ENCODE results near the gene KCNA10. TPM values are rescaled to one million over a fixed set of nuclear protein-coding genes. Genes with fewer than 3 reads are reported as not detected.

Gene KCNA10
- total RNA-seq, 2 experiments from 2014 or later: not detected

DNA sequence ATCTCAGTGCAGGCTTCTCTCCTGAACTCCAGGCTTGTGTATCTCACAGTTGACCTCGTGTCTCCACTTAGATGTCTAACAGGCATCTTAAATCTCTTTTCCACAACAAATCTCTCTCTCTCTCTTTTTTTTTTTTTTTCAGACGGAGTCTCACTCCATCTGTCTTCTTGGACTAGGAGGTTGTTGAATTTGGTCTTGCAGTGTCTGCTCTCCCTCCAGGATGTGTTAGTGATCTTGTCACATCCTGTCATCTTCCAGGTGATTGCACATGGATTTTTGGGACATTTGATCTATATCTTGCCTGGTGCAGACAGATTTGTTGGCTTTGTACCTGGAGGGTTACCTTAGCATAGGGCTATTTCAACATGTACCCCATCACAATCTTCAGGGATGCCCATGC, 26.5 kb upstream of the KCNA10 start:
- DNase-seq (ENCODE audit: low spot score): no peak
- POLR2A ChIA-PET: no interaction called here
- Histone ChIP-seq H3K4me1 (ENCODE audit: insufficient read depth, low read length, poor library complexity, severe bottlenecking) (no peaks in the 10 kb centered on the region), H3K9me3 (ENCODE audit: low read length) (no peaks in the 10 kb centered on the region), H3K4me2 (ENCODE audit: low read length) (no peak overlapping the region), H3K4me3 (ENCODE audit: low read depth, low read length, poor library complexity, severe bottlenecking) (no peak overlapping the region), H4K20me1 (ENCODE audit: insufficient read depth, low read length) (no peaks in the 10 kb centered on the region), H3K79me2 (ENCODE audit: insufficient read depth, low read depth, low read length) (no peaks in the 10 kb centered on the region), H3K27ac (ENCODE audit: low read depth, low read length, poor library complexity, severe bottlenecking) (no peak overlapping the region), H2AFZ (ENCODE audit: low read length) (no peak overlapping the region), H3K9me2 (ENCODE audit: insufficient read depth, low read length) (no peaks in the 10 kb centered on the region), H3K36me3 (ENCODE audit: insufficient read depth, low read length) (no peaks in the 10 kb centered on the region)
- CTCF ChIA-PET (ENCODE audit: unreplicated experiment): no interaction called here
- intact Hi-C loops (cut with micrococcal nuclease; ENCODE audit: unreplicated experiment): no loop called here
- no TSS peak for BruUV-seq (replicated peaks)
- TF ChIP-seq, protein P1, sequence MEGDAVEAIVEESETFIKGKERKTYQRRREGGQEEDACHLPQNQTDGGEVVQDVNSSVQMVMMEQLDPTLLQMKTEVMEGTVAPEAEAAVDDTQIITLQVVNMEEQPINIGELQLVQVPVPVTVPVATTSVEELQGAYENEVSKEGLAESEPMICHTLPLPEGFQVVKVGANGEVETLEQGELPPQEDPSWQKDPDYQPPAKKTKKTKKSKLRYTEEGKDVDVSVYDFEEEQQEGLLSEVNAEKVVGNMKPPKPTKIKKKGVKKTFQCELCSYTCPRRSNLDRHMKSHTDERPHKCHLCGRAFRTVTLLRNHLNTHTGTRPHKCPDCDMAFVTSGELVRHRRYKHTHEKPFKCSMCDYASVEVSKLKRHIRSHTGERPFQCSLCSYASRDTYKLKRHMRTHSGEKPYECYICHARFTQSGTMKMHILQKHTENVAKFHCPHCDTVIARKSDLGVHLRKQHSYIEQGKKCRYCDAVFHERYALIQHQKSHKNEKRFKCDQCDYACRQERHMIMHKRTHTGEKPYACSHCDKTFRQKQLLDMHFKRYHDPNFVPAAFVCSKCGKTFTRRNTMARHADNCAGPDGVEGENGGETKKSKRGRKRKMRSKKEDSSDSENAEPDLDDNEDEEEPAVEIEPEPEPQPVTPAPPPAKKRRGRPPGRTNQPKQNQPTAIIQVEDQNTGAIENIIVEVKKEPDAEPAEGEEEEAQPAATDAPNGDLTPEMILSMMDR (conservative IDR thresholded peaks at IDR 0.05; ENCODE audit: low read length): no peak
- no peak for TF ChIP-seq EZH2phosphoT487 (IDR thresholded peaks at IDR 0.05; ENCODE audit: borderline replicate concordance, low read depth, low read length)

- Histone ChIP-seq H3K4me2 (ENCODE audit: low read length) (no peak overlapping the region), H3K79me2 (ENCODE audit: insufficient read depth, low read depth, low read length) (no peaks in the 10 kb centered on the region), H3K4me3 (ENCODE audit: low read depth, low read length, poor library complexity, severe bottlenecking) (no peak overlapping the region), H3K9me3 (ENCODE audit: low read length) (no peaks in the 10 kb centered on the region), H3K4me1 (ENCODE audit: insufficient read depth, low read length, poor library complexity, severe bottlenecking) (no peaks in the 10 kb centered on the region), H3K27ac (ENCODE audit: low read depth, low read length, poor library complexity, severe bottlenecking) (no peak overlapping the region), H2AFZ (ENCODE audit: low read length) (no peak overlapping the region), H3K36me3 (ENCODE audit: insufficient read depth, low read length) (no peaks in the 10 kb centered on the region), H3K9me2 (ENCODE audit: insufficient read depth, low read length) (no peaks in the 10 kb centered on the region), H4K20me1 (ENCODE audit: insufficient read depth, low read length) (no peaks in the 10 kb centered on the region)
- DNase-seq (ENCODE audit: low spot score): no peak
- TF ChIP-seq, protein P1 (conservative IDR thresholded peaks at IDR 0.05; ENCODE audit: low read length): no peak
- no peak for TF ChIP-seq EZH2phosphoT487 (IDR thresholded peaks at IDR 0.05; ENCODE audit: borderline replicate concordance, low read depth, low read length)
- BruUV-seq (replicated peaks): no TSS peak
- intact Hi-C loops (cut with micrococcal nuclease; ENCODE audit: unreplicated experiment): no loop called here
- CTCF ChIA-PET (ENCODE audit: unreplicated experiment): no interaction called here
- POLR2A ChIA-PET: no interaction called here
These were observed 25.8 kb upstream of the KCNA10 start for GRCh38 chr1:110544753-110545152.

- Histone ChIP-seq H3K4me1 (ENCODE audit: insufficient read depth, low read length, poor library complexity, severe bottlenecking) (no peaks in the 10 kb centered on the region), H4K20me1 (ENCODE audit: insufficient read depth, low read length) (no peaks in the 10 kb centered on the region), H3K9me2 (ENCODE audit: insufficient read depth, low read length) (no peaks in the 10 kb centered on the region), H3K4me3 (ENCODE audit: low read depth, low read length, poor library complexity, severe bottlenecking) (no peak overlapping the region), H3K36me3 (ENCODE audit: insufficient read depth, low read length) (no peaks in the 10 kb centered on the region), H3K9me3 (ENCODE audit: low read length) (no peaks in the 10 kb centered on the region), H3K27ac (ENCODE audit: low read depth, low read length, poor library complexity, severe bottlenecking) (no peak overlapping the region), H2AFZ (ENCODE audit: low read length) (no peak overlapping the region), H3K4me2 (ENCODE audit: low read length) (no peak overlapping the region), H3K79me2 (ENCODE audit: insufficient read depth, low read depth, low read length) (no peaks in the 10 kb centered on the region)
- POLR2A ChIA-PET: no interaction called here
- intact Hi-C loops (cut with micrococcal nuclease; ENCODE audit: unreplicated experiment): no loop called here
- TF ChIP-seq EZH2phosphoT487 (IDR thresholded peaks at IDR 0.05; ENCODE audit: borderline replicate concordance, low read depth, low read length): no peak
- TF ChIP-seq, protein P1 (conservative IDR thresholded peaks at IDR 0.05; ENCODE audit: low read length): no peak
- no TSS peak for BruUV-seq (replicated peaks)
- CTCF ChIA-PET (ENCODE audit: unreplicated experiment): no interaction called here
- DNase-seq (ENCODE audit: low spot score): peak; percentile 18
These were observed 23.8 kb upstream of the KCNA10 start for GRCh38 chr1:110542725-110543124.
